ENCODE results near the gene TSC1.
A peak's percentile ranks its signal among the peaks of the same experiment; 100 is the strongest.

Gene TSC1

DNA sequence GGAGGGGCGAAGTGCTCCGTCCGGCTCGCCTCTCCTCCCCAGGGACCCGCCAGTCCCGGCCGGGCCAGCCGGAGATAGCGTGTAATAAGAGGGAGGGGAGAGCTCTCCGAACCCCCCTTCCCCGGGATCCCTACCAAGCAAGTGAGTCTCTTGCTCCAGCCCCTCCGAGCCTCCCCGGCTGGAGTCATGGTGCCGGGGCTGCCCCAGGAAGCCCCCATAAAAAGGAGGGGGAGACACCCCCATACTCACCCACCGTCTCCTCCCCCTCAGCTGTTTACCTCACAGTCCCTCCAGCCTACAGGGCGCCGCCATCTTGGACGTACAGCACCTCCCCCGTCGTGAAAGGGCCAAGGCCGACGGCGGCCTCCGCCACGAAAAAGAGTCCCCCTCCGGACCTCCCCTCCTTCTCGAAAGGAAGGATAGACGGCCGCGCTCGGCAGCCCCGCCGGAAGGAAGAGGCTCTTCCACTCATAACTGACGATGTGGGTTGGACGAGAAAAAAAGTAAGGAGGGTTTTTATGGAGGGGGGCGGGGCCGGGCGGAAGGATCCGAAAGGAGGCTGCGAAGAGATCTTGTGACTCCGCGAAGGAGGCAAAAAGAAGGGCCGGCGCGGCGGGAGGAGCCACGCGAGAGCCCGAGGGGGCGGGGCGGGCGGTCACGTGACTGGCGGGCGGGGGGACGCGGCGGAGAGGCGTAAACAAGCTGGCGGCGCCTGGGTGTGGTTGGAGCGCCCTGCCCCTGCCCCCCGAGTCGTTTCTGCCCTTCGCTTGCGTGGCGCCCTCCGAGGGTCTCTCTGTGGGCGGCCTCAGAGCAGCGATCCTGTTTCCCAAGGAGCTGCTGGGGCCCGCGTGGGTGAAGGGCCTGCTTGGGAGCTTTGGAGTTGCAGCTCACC lies at the start of gene TSC1 (continued):
- TF ChIP-seq, protein P1, sequence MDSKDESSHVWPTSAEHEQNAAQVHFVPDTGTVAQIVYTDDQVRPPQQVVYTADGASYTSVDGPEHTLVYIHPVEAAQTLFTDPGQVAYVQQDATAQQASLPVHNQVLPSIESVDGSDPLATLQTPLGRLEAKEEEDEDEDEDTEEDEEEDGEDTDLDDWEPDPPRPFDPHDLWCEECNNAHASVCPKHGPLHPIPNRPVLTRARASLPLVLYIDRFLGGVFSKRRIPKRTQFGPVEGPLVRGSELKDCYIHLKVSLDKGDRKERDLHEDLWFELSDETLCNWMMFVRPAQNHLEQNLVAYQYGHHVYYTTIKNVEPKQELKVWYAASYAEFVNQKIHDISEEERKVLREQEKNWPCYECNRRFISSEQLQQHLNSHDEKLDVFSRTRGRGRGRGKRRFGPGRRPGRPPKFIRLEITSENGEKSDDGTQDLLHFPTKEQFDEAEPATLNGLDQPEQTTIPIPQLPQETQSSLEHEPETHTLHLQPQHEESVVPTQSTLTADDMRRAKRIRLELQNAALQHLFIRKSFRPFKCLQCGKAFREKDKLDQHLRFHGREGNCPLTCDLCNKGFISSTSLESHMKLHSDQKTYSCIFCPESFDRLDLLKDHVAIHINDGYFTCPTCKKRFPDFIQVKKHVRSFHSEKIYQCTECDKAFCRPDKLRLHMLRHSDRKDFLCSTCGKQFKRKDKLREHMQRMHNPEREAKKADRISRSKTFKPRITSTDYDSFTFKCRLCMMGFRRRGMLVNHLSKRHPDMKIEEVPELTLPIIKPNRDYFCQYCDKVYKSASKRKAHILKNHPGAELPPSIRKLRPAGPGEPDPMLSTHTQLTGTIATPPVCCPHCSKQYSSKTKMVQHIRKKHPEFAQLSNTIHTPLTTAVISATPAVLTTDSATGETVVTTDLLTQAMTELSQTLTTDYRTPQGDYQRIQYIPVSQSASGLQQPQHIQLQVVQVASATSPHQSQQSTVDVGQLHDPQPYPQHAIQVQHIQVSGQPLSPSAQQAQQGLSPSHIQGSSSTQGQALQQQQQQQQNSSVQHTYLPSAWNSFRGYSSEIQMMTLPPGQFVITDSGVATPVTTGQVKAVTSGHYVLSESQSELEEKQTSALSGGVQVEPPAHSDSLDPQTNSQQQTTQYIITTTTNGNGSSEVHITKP (tag by site-specific recombination; IDR thresholded peaks at IDR 0.05), result peak; percentile 95
- TF ChIP-seq ZNF202 (tag by site-specific recombination; IDR thresholded peaks at IDR 0.05; ENCODE audit: borderline replicate concordance) (no peak), SCRT2 (tag by site-specific recombination; IDR thresholded peaks at IDR 0.05) (no peak), ZNF239 (tag by site-specific recombination; IDR thresholded peaks at IDR 0.05) (no peak), ZBTB8A (tag by site-specific recombination; IDR thresholded peaks at IDR 0.05) (peak; percentile 94), ZNF792 (tag by site-specific recombination; IDR thresholded peaks at IDR 0.05) (no peak), ZNF555 (tag by site-specific recombination; conservative IDR thresholded peaks at IDR 0.05) (no peak), SETDB1 (IDR thresholded peaks at IDR 0.05; ENCODE audit: insufficient read length, low read length) (no peak), ZNF37A (tag by site-specific recombination; IDR thresholded peaks at IDR 0.05) (no peak), ZNF571 (tag by site-specific recombination; IDR thresholded peaks at IDR 0.05) (no peak), ZNF24 (tag by site-specific recombination; IDR thresholded peaks at IDR 0.05) (peak; percentile 89), REPIN1 (tag by site-specific recombination; IDR thresholded peaks at IDR 0.05; ENCODE audit: low read depth) (peak; percentile 69; the same call in 1 of the 2 replicates), ZNF174 (tag by site-specific recombination; IDR thresholded peaks at IDR 0.05) (0 out of 2 replicates have a peak, but pooled peaks have one; percentile 71), ZNF785 (tag by site-specific recombination; IDR thresholded peaks at IDR 0.05) (peak; percentile 52; the same call in 1 of the 2 replicates), ZSCAN23 (tag by site-specific recombination; IDR thresholded peaks at IDR 0.05) (peak; percentile 93), ZFP37 (tag by site-specific recombination; IDR thresholded peaks at IDR 0.05) (peak; percentile 78), ZNF292 (tag by site-specific recombination; IDR thresholded peaks at IDR 0.05; ENCODE audit: borderline replicate concordance, low read depth) (no peak), MZF1 (tag by site-specific recombination; IDR thresholded peaks at IDR 0.05; ENCODE audit: borderline replicate concordance) (0 out of 2 replicates have a peak, but pooled peaks have one; percentile 51), SP7 (tag by site-specific recombination; IDR thresholded peaks at IDR 0.05) (peak; percentile 96), ZNF600 (tag by site-specific recombination; IDR thresholded peaks at IDR 0.05) (peak; percentile 49; the same call in 1 of the 2 replicates), ZNF311 (tag by site-specific recombination; IDR thresholded peaks at IDR 0.05; ENCODE audit: borderline replicate concordance) (no peak), BCL11A (tag by site-specific recombination; IDR thresholded peaks at IDR 0.05; ENCODE audit: low read depth) (no peak), ZNF416 (tag by site-specific recombination; IDR thresholded peaks at IDR 0.05) (no peak)
- TF ChIP-seq, protein P2, sequence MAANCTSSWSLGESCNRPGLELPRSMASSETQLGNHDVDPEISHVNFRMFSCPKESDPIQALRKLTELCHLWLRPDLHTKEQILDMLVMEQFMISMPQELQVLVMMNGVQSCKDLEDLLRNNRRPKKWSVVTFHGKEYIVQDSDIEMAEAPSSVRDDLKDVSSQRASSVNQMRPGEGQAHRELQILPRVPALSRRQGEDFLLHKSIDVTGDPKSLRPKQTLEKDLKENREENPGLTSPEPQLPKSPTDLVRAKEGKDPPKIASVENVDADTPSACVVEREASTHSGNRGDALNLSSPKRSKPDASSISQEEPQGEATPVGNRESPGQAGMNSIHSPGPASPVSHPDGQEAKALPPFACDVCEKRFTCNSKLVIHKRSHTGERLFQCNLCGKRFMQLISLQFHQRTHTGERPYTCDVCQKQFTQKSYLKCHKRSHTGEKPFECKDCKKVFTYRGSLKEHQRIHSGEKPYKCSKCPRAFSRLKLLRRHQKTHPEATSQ (tag by site-specific recombination; IDR thresholded peaks at IDR 0.05), result peak; percentile 86
- TF ChIP-seq, protein P3, sequence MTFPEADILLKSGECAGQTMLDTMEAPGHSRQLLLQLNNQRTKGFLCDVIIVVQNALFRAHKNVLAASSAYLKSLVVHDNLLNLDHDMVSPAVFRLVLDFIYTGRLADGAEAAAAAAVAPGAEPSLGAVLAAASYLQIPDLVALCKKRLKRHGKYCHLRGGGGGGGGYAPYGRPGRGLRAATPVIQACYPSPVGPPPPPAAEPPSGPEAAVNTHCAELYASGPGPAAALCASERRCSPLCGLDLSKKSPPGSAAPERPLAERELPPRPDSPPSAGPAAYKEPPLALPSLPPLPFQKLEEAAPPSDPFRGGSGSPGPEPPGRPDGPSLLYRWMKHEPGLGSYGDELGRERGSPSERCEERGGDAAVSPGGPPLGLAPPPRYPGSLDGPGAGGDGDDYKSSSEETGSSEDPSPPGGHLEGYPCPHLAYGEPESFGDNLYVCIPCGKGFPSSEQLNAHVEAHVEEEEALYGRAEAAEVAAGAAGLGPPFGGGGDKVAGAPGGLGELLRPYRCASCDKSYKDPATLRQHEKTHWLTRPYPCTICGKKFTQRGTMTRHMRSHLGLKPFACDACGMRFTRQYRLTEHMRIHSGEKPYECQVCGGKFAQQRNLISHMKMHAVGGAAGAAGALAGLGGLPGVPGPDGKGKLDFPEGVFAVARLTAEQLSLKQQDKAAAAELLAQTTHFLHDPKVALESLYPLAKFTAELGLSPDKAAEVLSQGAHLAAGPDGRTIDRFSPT (tag by site-specific recombination; IDR thresholded peaks at IDR 0.05), result peak; percentile 82
- TF ChIP-seq, protein P4, sequence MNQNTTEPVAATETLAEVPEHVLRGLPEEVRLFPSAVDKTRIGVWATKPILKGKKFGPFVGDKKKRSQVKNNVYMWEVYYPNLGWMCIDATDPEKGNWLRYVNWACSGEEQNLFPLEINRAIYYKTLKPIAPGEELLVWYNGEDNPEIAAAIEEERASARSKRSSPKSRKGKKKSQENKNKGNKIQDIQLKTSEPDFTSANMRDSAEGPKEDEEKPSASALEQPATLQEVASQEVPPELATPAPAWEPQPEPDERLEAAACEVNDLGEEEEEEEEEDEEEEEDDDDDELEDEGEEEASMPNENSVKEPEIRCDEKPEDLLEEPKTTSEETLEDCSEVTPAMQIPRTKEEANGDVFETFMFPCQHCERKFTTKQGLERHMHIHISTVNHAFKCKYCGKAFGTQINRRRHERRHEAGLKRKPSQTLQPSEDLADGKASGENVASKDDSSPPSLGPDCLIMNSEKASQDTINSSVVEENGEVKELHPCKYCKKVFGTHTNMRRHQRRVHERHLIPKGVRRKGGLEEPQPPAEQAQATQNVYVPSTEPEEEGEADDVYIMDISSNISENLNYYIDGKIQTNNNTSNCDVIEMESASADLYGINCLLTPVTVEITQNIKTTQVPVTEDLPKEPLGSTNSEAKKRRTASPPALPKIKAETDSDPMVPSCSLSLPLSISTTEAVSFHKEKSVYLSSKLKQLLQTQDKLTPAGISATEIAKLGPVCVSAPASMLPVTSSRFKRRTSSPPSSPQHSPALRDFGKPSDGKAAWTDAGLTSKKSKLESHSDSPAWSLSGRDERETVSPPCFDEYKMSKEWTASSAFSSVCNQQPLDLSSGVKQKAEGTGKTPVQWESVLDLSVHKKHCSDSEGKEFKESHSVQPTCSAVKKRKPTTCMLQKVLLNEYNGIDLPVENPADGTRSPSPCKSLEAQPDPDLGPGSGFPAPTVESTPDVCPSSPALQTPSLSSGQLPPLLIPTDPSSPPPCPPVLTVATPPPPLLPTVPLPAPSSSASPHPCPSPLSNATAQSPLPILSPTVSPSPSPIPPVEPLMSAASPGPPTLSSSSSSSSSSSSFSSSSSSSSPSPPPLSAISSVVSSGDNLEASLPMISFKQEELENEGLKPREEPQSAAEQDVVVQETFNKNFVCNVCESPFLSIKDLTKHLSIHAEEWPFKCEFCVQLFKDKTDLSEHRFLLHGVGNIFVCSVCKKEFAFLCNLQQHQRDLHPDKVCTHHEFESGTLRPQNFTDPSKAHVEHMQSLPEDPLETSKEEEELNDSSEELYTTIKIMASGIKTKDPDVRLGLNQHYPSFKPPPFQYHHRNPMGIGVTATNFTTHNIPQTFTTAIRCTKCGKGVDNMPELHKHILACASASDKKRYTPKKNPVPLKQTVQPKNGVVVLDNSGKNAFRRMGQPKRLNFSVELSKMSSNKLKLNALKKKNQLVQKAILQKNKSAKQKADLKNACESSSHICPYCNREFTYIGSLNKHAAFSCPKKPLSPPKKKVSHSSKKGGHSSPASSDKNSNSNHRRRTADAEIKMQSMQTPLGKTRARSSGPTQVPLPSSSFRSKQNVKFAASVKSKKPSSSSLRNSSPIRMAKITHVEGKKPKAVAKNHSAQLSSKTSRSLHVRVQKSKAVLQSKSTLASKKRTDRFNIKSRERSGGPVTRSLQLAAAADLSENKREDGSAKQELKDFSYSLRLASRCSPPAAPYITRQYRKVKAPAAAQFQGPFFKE (tag by site-specific recombination; IDR thresholded peaks at IDR 0.05; ENCODE audit: borderline replicate concordance), result no peak
